ENCODE results near the gene PTGES3.

DNA sequence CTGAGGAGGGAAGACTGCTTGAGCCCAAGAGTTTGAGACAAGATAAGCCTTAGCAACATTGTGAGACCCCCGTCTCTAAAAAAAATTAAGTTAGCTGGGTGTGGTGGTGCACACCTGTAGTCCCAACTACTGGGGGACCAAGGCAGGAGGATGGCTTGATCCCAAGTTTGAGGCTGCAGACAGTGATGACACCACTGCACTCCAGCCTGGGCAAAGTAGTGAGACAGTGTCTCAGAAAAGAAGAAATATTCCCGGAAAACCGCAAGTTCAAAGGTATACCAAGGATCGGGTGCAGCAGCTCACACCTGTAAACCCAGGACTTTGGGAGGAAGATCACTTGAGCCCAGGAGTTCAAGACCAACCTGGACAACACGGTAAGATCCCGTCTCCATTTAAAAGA is 5.8 kb downstream of the PTGES3 start:
- no peak for TF ChIP-seq EZH2phosphoT487 (IDR thresholded peaks at IDR 0.05; ENCODE audit: low read depth, severe bottlenecking, unreplicated experiment)
- TF ChIP-seq, protein P1, sequence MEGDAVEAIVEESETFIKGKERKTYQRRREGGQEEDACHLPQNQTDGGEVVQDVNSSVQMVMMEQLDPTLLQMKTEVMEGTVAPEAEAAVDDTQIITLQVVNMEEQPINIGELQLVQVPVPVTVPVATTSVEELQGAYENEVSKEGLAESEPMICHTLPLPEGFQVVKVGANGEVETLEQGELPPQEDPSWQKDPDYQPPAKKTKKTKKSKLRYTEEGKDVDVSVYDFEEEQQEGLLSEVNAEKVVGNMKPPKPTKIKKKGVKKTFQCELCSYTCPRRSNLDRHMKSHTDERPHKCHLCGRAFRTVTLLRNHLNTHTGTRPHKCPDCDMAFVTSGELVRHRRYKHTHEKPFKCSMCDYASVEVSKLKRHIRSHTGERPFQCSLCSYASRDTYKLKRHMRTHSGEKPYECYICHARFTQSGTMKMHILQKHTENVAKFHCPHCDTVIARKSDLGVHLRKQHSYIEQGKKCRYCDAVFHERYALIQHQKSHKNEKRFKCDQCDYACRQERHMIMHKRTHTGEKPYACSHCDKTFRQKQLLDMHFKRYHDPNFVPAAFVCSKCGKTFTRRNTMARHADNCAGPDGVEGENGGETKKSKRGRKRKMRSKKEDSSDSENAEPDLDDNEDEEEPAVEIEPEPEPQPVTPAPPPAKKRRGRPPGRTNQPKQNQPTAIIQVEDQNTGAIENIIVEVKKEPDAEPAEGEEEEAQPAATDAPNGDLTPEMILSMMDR (IDR thresholded peaks at IDR 0.05; ENCODE audit: poor library complexity), result no peak
